KMS-11 (cell line): Measurements from ENCODE around the gene TXNDC16.
"Not testable (repeated sequence)": the region's sequence is repeated elsewhere in the genome, so short reads cannot be mapped to it uniquely, and the experiment has no call there.

Experiments
- H2AFZ ChIP-seq: fragments of 200-600 bp; sonication (generic); 2 replicates; pipeline ENCODE4 v1.6.1; 2016; ENCODE audit warnings: antibody characterized with exemption, mixed run types, low read depth
- H3K27ac ChIP-seq: fragments of 200-600 bp; sonication (generic); 2 replicates; pipeline ENCODE4 v1.6.1; 2016; ENCODE audit warnings: mild to moderate bottlenecking, mixed run types
- H3K27me3 ChIP-seq: fragments of 200-600 bp; sonication (generic); 2 replicates; pipeline ENCODE4 v1.6.1; 2017; ENCODE audit warnings: mild to moderate bottlenecking, low read depth, mixed run types, moderate library complexity; ENCODE audit not compliant: insufficient read depth
- H3K36me3 ChIP-seq: fragments of 200-600 bp; sonication (generic); 2 replicates; pipeline ENCODE4 v1.6.1; 2017; ENCODE audit warnings: mild to moderate bottlenecking, mixed run types; ENCODE audit not compliant: insufficient read depth
- H3K4me1 ChIP-seq: fragments of 200-600 bp; sonication (generic); 2 replicates; pipeline ENCODE4 v1.6.1; 2016; ENCODE audit warnings: mild to moderate bottlenecking, low read depth, mixed run types; ENCODE audit not compliant: poor library complexity, severe bottlenecking
- H3K4me2 ChIP-seq: fragments of 200-600 bp; sonication (generic); 2 replicates; pipeline ENCODE4 v1.7.0; 2016; ENCODE audit warnings: mild to moderate bottlenecking, mixed run types
- H3K4me3 ChIP-seq: fragments of 200-600 bp; sonication (generic); IDR thresholded peaks from 2 replicates; pipeline ENCODE4 v1.6.1; 2017; ENCODE audit warnings: low read depth, low read length, mixed read lengths; ENCODE audit not compliant: insufficient read depth
- H3K79me2 ChIP-seq: fragments of 200-600 bp; sonication (generic); 2 replicates; pipeline ENCODE4 v1.6.1; 2016; ENCODE audit warnings: low read depth, mixed run types; ENCODE audit not compliant: insufficient read depth
- H3K9ac ChIP-seq: fragments of 200-600 bp; sonication (generic); 2 replicates; pipeline ENCODE4 v1.6.1; 2016; ENCODE audit warnings: mild to moderate bottlenecking, mixed run types
- H4K20me1 ChIP-seq: fragments of 200-600 bp; sonication (generic); 2 replicates; pipeline ENCODE4 v1.6.1; 2016; ENCODE audit warnings: mild to moderate bottlenecking, mixed run types; ENCODE audit not compliant: insufficient read depth
- CTCF ChIP-seq: fragments of 200-600 bp; sonication (generic); conservative IDR thresholded peaks from 2 replicates; pipeline ENCODE4 v1.6.1; 2017; ENCODE audit warnings: low read depth, mild to moderate bottlenecking, antibody characterized with exemption, low read length, moderate library complexity, mixed read lengths

Gene TXNDC16

GRCh38 chr14:52485350-52485960, 66.8 kb downstream of the TXNDC16 start:
- Histone ChIP-seq H3K27ac (no peak overlapping the region), H3K9ac (no peak overlapping the region), H3K36me3 (no peaks in the 10 kb centered on the region), H3K4me1 (peaks cover 16% of the 10 kb centered on the region), H3K4me3 (no peak overlapping the region), H4K20me1 (no peaks in the 10 kb centered on the region), H2AFZ (no peak overlapping the region), H3K27me3 (no peaks in the 10 kb centered on the region), H3K4me2 (no peak overlapping the region), H3K79me2 (no peaks in the 10 kb centered on the region)
- TF ChIP-seq CTCF, result no peak

- peaks cover 16% of the 10 kb centered on the region for H3K4me1 ChIP-seq
- no peaks in the 10 kb centered on the region for H3K27me3 ChIP-seq
- no peaks in the 10 kb centered on the region for H3K36me3 ChIP-seq
- no peak overlapping the region for H2AFZ ChIP-seq
- no peak overlapping the region for H3K9ac ChIP-seq
- no peaks in the 10 kb centered on the region for H4K20me1 ChIP-seq
- no peak overlapping the region for H3K27ac ChIP-seq
- H3K79me2 ChIP-seq, result no peaks in the 10 kb centered on the region
- no peak overlapping the region for H3K4me3 ChIP-seq
- H3K4me2 ChIP-seq, result peak overlapping the region; percentile 22; the same call in 1 of the 2 replicates
- TF ChIP-seq CTCF, result no peak
Observed at GRCh38 chr14:52481864-52482263, 70.4 kb downstream of the TXNDC16 start.

- H2AFZ ChIP-seq, result no peak overlapping the region
- no peaks in the 10 kb centered on the region for H3K36me3 ChIP-seq
- no peak overlapping the region for H3K4me3 ChIP-seq
- H3K4me2 ChIP-seq, result no peak overlapping the region
- no peak overlapping the region for H3K27ac ChIP-seq
- H3K27me3 ChIP-seq, result no peaks in the 10 kb centered on the region
- H3K4me1 ChIP-seq, result no peaks in the 10 kb centered on the region
- peak; percentile 53; the same call in 1 of the 2 replicates for TF ChIP-seq CTCF
- no peaks in the 10 kb centered on the region for H3K79me2 ChIP-seq
- no peaks in the 10 kb centered on the region for H4K20me1 ChIP-seq
- H3K9ac ChIP-seq, result no peak overlapping the region
Observed at GRCh38 chr14:52473557-52473956, 78.7 kb downstream of the TXNDC16 start.

- Histone ChIP-seq H2AFZ (no peak overlapping the region), H4K20me1 (no peaks in the 10 kb centered on the region), H3K4me2 (no peak overlapping the region), H3K4me1 (peaks cover 7% of the 10 kb centered on the region), H3K79me2 (no peaks in the 10 kb centered on the region), H3K27ac (no peak overlapping the region), H3K27me3 (no peaks in the 10 kb centered on the region), H3K36me3 (no peaks in the 10 kb centered on the region), H3K9ac (no peak overlapping the region), H3K4me3 (no peak overlapping the region)
- TF ChIP-seq CTCF, result no peak
Observed at GRCh38 chr14:52472728-52473127, 79.6 kb downstream of the TXNDC16 start.

- not testable (repeated sequence) for H3K79me2 ChIP-seq, H3K9ac ChIP-seq, H4K20me1 ChIP-seq, H3K4me2 ChIP-seq, H3K27me3 ChIP-seq, H3K27ac ChIP-seq, H3K36me3 ChIP-seq, H2AFZ ChIP-seq, H3K4me3 ChIP-seq
- peaks cover 11% of the 10 kb centered on the region for H3K4me1 ChIP-seq
Observed at GRCh38 chr14:52472251-52472650, 80.1 kb downstream of the TXNDC16 start.
